ENCODE results near the gene FAM78B. TPM values are rescaled to one million over a fixed set of nuclear protein-coding genes. Genes with fewer than 3 reads are reported as not detected.

FAM78B gene
- total RNA-seq, 1 experiment from 2014 or later = 0.41 TPM

DNA sequence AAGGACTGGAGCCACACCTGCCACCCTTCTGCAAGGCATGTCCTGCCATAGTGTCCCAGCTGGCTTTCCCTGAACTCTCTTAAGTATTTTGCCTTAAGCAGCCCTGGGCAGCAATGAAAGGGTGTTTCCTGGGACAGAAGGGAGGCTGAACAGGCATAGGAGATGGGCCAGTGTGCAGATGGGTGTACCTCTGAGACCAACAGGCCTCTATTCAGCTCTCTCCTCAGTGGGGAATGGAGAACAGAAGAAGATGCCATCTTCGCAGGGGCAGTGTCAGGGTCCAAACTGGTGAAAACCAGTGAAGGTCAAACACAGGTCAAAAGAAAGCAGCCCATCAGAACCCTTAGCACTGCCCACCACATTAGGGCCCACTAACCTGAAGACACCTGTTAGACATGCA is 53.2 kb downstream of the FAM78B start:
- no TSS peak for BruUV-seq (replicated peaks)
- ATAC-seq = no peak
- TF ChIP-seq SIN3A (IDR thresholded peaks at IDR 0.05; ENCODE audit: borderline replicate concordance, insufficient read depth, low read depth, low read length) (no peak), POLR2AphosphoS5 (IDR thresholded peaks at IDR 0.05; ENCODE audit: low read depth, low read length) (no peak), TCF7L2 (IDR thresholded peaks at IDR 0.05; ENCODE audit: low read depth, low read length) (no peak)
- TF ChIP-seq, protein P1, sequence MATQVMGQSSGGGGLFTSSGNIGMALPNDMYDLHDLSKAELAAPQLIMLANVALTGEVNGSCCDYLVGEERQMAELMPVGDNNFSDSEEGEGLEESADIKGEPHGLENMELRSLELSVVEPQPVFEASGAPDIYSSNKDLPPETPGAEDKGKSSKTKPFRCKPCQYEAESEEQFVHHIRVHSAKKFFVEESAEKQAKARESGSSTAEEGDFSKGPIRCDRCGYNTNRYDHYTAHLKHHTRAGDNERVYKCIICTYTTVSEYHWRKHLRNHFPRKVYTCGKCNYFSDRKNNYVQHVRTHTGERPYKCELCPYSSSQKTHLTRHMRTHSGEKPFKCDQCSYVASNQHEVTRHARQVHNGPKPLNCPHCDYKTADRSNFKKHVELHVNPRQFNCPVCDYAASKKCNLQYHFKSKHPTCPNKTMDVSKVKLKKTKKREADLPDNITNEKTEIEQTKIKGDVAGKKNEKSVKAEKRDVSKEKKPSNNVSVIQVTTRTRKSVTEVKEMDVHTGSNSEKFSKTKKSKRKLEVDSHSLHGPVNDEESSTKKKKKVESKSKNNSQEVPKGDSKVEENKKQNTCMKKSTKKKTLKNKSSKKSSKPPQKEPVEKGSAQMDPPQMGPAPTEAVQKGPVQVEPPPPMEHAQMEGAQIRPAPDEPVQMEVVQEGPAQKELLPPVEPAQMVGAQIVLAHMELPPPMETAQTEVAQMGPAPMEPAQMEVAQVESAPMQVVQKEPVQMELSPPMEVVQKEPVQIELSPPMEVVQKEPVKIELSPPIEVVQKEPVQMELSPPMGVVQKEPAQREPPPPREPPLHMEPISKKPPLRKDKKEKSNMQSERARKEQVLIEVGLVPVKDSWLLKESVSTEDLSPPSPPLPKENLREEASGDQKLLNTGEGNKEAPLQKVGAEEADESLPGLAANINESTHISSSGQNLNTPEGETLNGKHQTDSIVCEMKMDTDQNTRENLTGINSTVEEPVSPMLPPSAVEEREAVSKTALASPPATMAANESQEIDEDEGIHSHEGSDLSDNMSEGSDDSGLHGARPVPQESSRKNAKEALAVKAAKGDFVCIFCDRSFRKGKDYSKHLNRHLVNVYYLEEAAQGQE (IDR thresholded peaks at IDR 0.05; ENCODE audit: insufficient read depth in 1 of 2, low read depth in 2 of 2, low read length in 1 of 2) = no peak
- TF ChIP-seq, protein P2, sequence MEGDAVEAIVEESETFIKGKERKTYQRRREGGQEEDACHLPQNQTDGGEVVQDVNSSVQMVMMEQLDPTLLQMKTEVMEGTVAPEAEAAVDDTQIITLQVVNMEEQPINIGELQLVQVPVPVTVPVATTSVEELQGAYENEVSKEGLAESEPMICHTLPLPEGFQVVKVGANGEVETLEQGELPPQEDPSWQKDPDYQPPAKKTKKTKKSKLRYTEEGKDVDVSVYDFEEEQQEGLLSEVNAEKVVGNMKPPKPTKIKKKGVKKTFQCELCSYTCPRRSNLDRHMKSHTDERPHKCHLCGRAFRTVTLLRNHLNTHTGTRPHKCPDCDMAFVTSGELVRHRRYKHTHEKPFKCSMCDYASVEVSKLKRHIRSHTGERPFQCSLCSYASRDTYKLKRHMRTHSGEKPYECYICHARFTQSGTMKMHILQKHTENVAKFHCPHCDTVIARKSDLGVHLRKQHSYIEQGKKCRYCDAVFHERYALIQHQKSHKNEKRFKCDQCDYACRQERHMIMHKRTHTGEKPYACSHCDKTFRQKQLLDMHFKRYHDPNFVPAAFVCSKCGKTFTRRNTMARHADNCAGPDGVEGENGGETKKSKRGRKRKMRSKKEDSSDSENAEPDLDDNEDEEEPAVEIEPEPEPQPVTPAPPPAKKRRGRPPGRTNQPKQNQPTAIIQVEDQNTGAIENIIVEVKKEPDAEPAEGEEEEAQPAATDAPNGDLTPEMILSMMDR (IDR thresholded peaks at IDR 0.05) = no peak

DNA sequence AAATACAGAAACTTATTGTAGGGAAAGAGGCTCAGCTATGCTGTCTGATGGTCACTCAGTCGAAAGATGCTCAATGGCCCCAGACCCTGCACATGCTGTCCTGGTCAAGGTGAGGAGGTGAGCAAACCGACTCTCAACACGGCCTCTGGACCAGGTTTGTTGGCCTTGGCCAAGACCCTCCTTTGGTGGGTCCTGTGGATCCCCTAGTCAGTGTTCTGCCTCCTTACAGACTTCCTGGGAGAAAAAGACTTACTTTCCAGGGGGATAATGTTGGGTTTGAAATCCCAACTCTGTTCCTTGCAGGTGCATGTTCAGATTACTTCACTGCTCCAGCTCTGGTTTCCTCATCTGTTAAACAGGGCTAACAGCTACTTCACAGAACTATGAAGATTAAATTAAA is 53.8 kb downstream of the FAM78B start:
- intact Hi-C loops (cut with micrococcal nuclease; ENCODE audit: unreplicated experiment) = no loop called here
- no TSS peak for BruUV-seq (replicated peaks)
- Histone ChIP-seq H3K4me3 (ENCODE audit: low read depth in 2 of 2, low read length in 2 of 2) (no peak overlapping the region), H3K27me3 (ENCODE audit: control insufficient read depth, insufficient read depth, low read length) (no peaks in the 10 kb centered on the region), H3K36me3 (ENCODE audit: control insufficient read depth, insufficient read depth, low read length) (no peaks in the 10 kb centered on the region), H3K27ac (ENCODE audit: low read length) (no peak overlapping the region), H3K9me3 (ENCODE audit: control insufficient read depth, insufficient read depth, low read depth, low read length) (no peaks in the 10 kb centered on the region), H3K4me1 (ENCODE audit: control insufficient read depth, insufficient read depth, low read length) (no peaks in the 10 kb centered on the region)
- DNase-seq (ENCODE audit: low read depth, low spot score) (no peak), ATAC-seq (no peak)
- ChIA-PET CTCF (no interaction called here), POLR2A (no interaction called here)
- in situ Hi-C loops (cut with HindIII; ENCODE audit: low pct_unique_long_range_greater_than_20kb, low sequenced_read_pairs) = no loop called here
- TF ChIP-seq, protein P2 (IDR thresholded peaks at IDR 0.05) = no peak
- TF ChIP-seq POLR2AphosphoS5 (IDR thresholded peaks at IDR 0.05; ENCODE audit: low read depth, low read length) (no peak), SIN3A (IDR thresholded peaks at IDR 0.05; ENCODE audit: borderline replicate concordance, insufficient read depth, low read depth, low read length) (no peak), TCF7L2 (IDR thresholded peaks at IDR 0.05; ENCODE audit: low read depth, low read length) (no peak)
- TF ChIP-seq, protein P1 (IDR thresholded peaks at IDR 0.05; ENCODE audit: insufficient read depth in 1 of 2, low read depth in 2 of 2, low read length in 1 of 2) = no peak

More for the DNA sequence above, 53.2 kb downstream of the FAM78B start:
- H3K27ac ChIP-seq (ENCODE audit: low read length) = no peak overlapping the region
- H3K4me3 ChIP-seq (ENCODE audit: low read depth in 2 of 2, low read length in 2 of 2) = no peak overlapping the region
- intact Hi-C loops (cut with micrococcal nuclease; ENCODE audit: unreplicated experiment) (no loop called here), in situ Hi-C loops (cut with HindIII; ENCODE audit: low pct_unique_long_range_greater_than_20kb, low sequenced_read_pairs) (no loop called here)
- DNase-seq (ENCODE audit: low read depth, low spot score) = no peak
- H3K36me3 ChIP-seq (ENCODE audit: control insufficient read depth, insufficient read depth, low read length) = no peaks in the 10 kb centered on the region
- CTCF ChIA-PET = no interaction called here
- H3K9me3 ChIP-seq (ENCODE audit: control insufficient read depth, insufficient read depth, low read depth, low read length) = no peaks in the 10 kb centered on the region
- no peaks in the 10 kb centered on the region for H3K27me3 ChIP-seq (ENCODE audit: control insufficient read depth, insufficient read depth, low read length)
- H3K4me1 ChIP-seq (ENCODE audit: control insufficient read depth, insufficient read depth, low read length) = no peaks in the 10 kb centered on the region
- POLR2A ChIA-PET = no interaction called here
